DOHH2 (cell line): ENCODE results near the gene SELL.

Source experiments
- H3F3A ChIP-seq: fragments of 200-600 bp; sonication (generic), shearing (Covaris generic); 2 replicates; pipeline ENCODE4 v1.6.0; 2016; ENCODE audit warnings: antibody characterized with exemption, mild to moderate bottlenecking; ENCODE audit not compliant: control insufficient read depth, insufficient read depth
- H3K27ac ChIP-seq: fragments of 200-600 bp; sonication (generic); 2 replicates; pipeline ENCODE4 v1.5.1; 2014; ENCODE audit warnings: low read depth, mild to moderate bottlenecking, low read length, moderate library complexity
- H3K27me3 ChIP-seq: fragments of 200-600 bp; sonication (generic); 2 replicates; pipeline ENCODE4 v1.6.1; 2014; ENCODE audit warnings: mild to moderate bottlenecking, low read length, mixed read lengths; ENCODE audit not compliant: control insufficient read depth
- H3K36me3 ChIP-seq: fragments of 200-600 bp; sonication (generic); 2 replicates; pipeline ENCODE4 v1.6.1; 2014; ENCODE audit warnings: mild to moderate bottlenecking, low read length, moderate library complexity, mixed read lengths; ENCODE audit not compliant: control insufficient read depth
- H3K4me1 ChIP-seq: fragments of 200-600 bp; sonication (generic); 2 replicates; pipeline ENCODE4 v1.6.1; 2014; ENCODE audit warnings: mild to moderate bottlenecking, low read length, mixed read lengths; ENCODE audit not compliant: control insufficient read depth
- H3K4me2 ChIP-seq: fragments of 200-600 bp; sonication (generic); 2 replicates; pipeline ENCODE4 v1.6.0; 2014; ENCODE audit warnings: mild to moderate bottlenecking, low read length, moderate library complexity
- H3K4me3 ChIP-seq: fragments of 200-600 bp; sonication (generic); 2 replicates; pipeline ENCODE4 v1.5.1; 2014; ENCODE audit warnings: mild to moderate bottlenecking, low read length, mixed read lengths
- H3K79me2 ChIP-seq: fragments of 200-600 bp; sonication (generic); 2 replicates; pipeline ENCODE4 v1.6.1; 2014; ENCODE audit warnings: mild to moderate bottlenecking, low read length, mixed read lengths; ENCODE audit not compliant: control insufficient read depth
- H3K9me2 ChIP-seq: fragments of 200-600 bp; sonication (generic); replicated peaks from 2 replicates; pipeline ENCODE4 v1.6.1; 2014; ENCODE audit warnings: mild to moderate bottlenecking, low read length, mixed read lengths; ENCODE audit not compliant: control insufficient read depth
- H3K9me3 ChIP-seq: fragments of 200-600 bp; sonication (generic); 2 replicates; pipeline ENCODE4 v1.6.1; 2014; ENCODE audit warnings: antibody characterized with exemption, low read length, mixed read lengths; ENCODE audit not compliant: control insufficient read depth, insufficient read depth
- H4K20me1 ChIP-seq: fragments of 200-600 bp; sonication (generic); 2 replicates; pipeline ENCODE4 v1.6.0; 2014; ENCODE audit warnings: low read depth, mild to moderate bottlenecking, antibody characterized with exemption, low read length, moderate library complexity; ENCODE audit not compliant: control insufficient read depth, insufficient read depth
- EZH2phosphoT487 ChIP-seq: fragments of 200-600 bp; sonication (generic); IDR thresholded peaks from 2 replicates; pipeline ENCODE4 v1.6.1; 2017; ENCODE audit warnings: borderline replicate concordance, mild to moderate bottlenecking, antibody characterized with exemption, low read length, moderate library complexity, mixed read lengths
- TF ChIP-seq, protein P1 (sequence below): fragments of 200-600 bp; sonication (generic); IDR thresholded peaks from one replicate; pipeline ENCODE4 v1.5.1; 2014; ENCODE audit warnings: antibody characterized with exemption, mild to moderate bottlenecking, low read depth, low read length; ENCODE audit not compliant: poor library complexity, severe bottlenecking

SELL gene

GRCh38 chr1:169741666-169742394 lies 30.4 kb upstream of the SELL start:
- TF ChIP-seq, protein P1, sequence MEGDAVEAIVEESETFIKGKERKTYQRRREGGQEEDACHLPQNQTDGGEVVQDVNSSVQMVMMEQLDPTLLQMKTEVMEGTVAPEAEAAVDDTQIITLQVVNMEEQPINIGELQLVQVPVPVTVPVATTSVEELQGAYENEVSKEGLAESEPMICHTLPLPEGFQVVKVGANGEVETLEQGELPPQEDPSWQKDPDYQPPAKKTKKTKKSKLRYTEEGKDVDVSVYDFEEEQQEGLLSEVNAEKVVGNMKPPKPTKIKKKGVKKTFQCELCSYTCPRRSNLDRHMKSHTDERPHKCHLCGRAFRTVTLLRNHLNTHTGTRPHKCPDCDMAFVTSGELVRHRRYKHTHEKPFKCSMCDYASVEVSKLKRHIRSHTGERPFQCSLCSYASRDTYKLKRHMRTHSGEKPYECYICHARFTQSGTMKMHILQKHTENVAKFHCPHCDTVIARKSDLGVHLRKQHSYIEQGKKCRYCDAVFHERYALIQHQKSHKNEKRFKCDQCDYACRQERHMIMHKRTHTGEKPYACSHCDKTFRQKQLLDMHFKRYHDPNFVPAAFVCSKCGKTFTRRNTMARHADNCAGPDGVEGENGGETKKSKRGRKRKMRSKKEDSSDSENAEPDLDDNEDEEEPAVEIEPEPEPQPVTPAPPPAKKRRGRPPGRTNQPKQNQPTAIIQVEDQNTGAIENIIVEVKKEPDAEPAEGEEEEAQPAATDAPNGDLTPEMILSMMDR: no peak
- no peaks in the 10 kb centered on the region for H3K36me3 ChIP-seq
- no peak overlapping the region for H3K4me3 ChIP-seq
- H3F3A ChIP-seq: no peaks in the 10 kb centered on the region
- H3K9me2 ChIP-seq: no peaks in the 10 kb centered on the region
- no peak overlapping the region for H3K4me2 ChIP-seq
- H3K79me2 ChIP-seq: no peaks in the 10 kb centered on the region
- H4K20me1 ChIP-seq: no peaks in the 10 kb centered on the region
- no peak overlapping the region for H3K27ac ChIP-seq
- H3K27me3 ChIP-seq: peaks cover 18% of the 10 kb centered on the region
- no peaks in the 10 kb centered on the region for H3K9me3 ChIP-seq
- no peaks in the 10 kb centered on the region for H3K4me1 ChIP-seq

DNA sequence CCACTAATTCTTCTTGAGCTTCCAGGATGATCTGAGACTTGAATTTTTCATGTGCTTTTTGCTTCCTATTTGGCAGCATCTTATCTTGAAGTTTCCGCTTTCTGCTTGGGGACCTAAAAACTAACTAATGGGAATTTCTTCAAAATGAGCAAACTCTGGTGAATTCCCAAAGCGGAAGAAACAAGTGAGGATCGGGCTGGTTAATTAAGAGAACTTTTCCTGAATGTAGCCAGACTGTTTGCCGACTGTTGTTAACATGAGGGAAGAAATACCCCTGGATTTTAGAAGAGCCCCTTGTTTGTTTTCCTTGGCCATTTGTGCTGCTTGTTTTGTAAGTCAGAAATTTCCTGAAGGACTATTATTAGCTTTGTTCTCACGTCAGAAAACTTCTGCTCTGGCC lies 28.6 kb upstream of the SELL start:
- H3F3A ChIP-seq: no peaks in the 10 kb centered on the region
- no peaks in the 10 kb centered on the region for H3K9me2 ChIP-seq
- no peaks in the 10 kb centered on the region for H3K36me3 ChIP-seq
- no peak overlapping the region for H3K4me2 ChIP-seq
- H3K4me3 ChIP-seq: no peak overlapping the region
- H3K27ac ChIP-seq: no peak overlapping the region
- H4K20me1 ChIP-seq: no peaks in the 10 kb centered on the region
- no peaks in the 10 kb centered on the region for H3K4me1 ChIP-seq
- peaks cover 18% of the 10 kb centered on the region for H3K27me3 ChIP-seq
- no peaks in the 10 kb centered on the region for H3K79me2 ChIP-seq
- TF ChIP-seq EZH2phosphoT487: no peak
- TF ChIP-seq, protein P1: no peak
- no peaks in the 10 kb centered on the region for H3K9me3 ChIP-seq

DNA sequence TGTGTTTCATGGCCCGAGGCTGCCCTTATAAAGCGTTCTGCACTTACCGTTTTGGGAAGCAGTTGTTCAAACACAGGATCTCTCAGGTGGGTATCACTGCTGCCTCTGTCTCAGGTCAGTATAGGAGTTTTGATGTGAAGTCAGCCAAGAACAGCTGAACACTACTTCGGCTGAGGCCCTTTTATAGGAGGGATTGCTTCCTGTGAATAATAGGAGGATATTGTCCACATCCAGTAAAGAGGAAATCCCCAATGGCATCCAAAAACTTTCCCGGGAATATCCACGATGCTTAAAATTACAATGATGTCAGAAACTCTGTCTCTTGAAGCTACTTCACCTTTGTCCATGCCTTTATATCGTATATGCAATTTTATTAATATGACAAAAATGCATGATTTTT lies 22.5 kb upstream of the SELL start, which contains the start of gene SELE:
Gene SELE (minus strand): TSS at position 156 of the 400 bp plus-strand sequence. CDS start 467 bp downstream, outside the sequence.
- Histone ChIP-seq H3K4me1 (no peaks in the 10 kb centered on the region), H3K9me3 (no peaks in the 10 kb centered on the region), H3K79me2 (no peaks in the 10 kb centered on the region), H4K20me1 (no peaks in the 10 kb centered on the region), H3K27ac (no peak within 1 kb of the TSS), H3K4me3 (no peak within 1 kb of the TSS), H3K27me3 (peaks cover 34% of the 10 kb centered on the region), H3F3A (no peaks in the 10 kb centered on the region), H3K4me2 (no peak within 1 kb of the TSS), H3K9me2 (no peaks in the 10 kb centered on the region), H3K36me3 (no peaks in the 10 kb centered on the region)
- TF ChIP-seq, protein P1: no peak
- TF ChIP-seq EZH2phosphoT487: no peak
